Measurements from ENCODE around the gene DOK6.

The DOK6 gene

GRCh38 chr18:69469444-69469919 is 68.8 kb downstream of the DOK6 start:
- in situ Hi-C loops (cut with MboI; ENCODE audit: low pct_unique_long_range_greater_than_20kb, low sequenced_read_pairs, unreplicated experiment) = no loop called here
- peak; percentile 32 for TF ChIP-seq CTCF (IDR thresholded peaks at IDR 0.05; ENCODE audit: extremely low read depth, insufficient read depth, missing control alignments)
- peak; percentile 20 for DNase-seq (ENCODE audit: low spot score)

- in situ Hi-C loops (cut with MboI; ENCODE audit: low pct_unique_long_range_greater_than_20kb, low sequenced_read_pairs, unreplicated experiment) = no loop called here
- DNase-seq (ENCODE audit: low spot score) = no peak
- TF ChIP-seq CTCF (IDR thresholded peaks at IDR 0.05; ENCODE audit: extremely low read depth, insufficient read depth, missing control alignments) = no peak
These were observed 79.8 kb downstream of the DOK6 start for GRCh38 chr18:69480460-69480859.

GRCh38 chr18:69483574-69483973 is 82.9 kb downstream of the DOK6 start:
- no peak for DNase-seq (ENCODE audit: low spot score)
- TF ChIP-seq CTCF (IDR thresholded peaks at IDR 0.05; ENCODE audit: extremely low read depth, insufficient read depth, missing control alignments) = no peak
- in situ Hi-C loops (cut with MboI; ENCODE audit: low pct_unique_long_range_greater_than_20kb, low sequenced_read_pairs, unreplicated experiment) = no loop called here

- in situ Hi-C loops (cut with MboI; ENCODE audit: low pct_unique_long_range_greater_than_20kb, low sequenced_read_pairs, unreplicated experiment) = no loop called here
- TF ChIP-seq CTCF (IDR thresholded peaks at IDR 0.05; ENCODE audit: extremely low read depth, insufficient read depth, missing control alignments) = no peak
- DNase-seq (ENCODE audit: low spot score) = no peak
These were observed 84.2 kb downstream of the DOK6 start for GRCh38 chr18:69484699-69485396.

- DNase-seq (ENCODE audit: low spot score) = no peak
- in situ Hi-C loops (cut with MboI; ENCODE audit: low pct_unique_long_range_greater_than_20kb, low sequenced_read_pairs, unreplicated experiment) = no loop called here
- TF ChIP-seq CTCF (IDR thresholded peaks at IDR 0.05; ENCODE audit: extremely low read depth, insufficient read depth, missing control alignments) = no peak
These were observed 87.1 kb downstream of the DOK6 start for GRCh38 chr18:69487488-69488394.

- TF ChIP-seq CTCF (IDR thresholded peaks at IDR 0.05; ENCODE audit: extremely low read depth, insufficient read depth, missing control alignments) = no peak
- DNase-seq (ENCODE audit: low spot score) = no peak
- in situ Hi-C loops (cut with MboI; ENCODE audit: low pct_unique_long_range_greater_than_20kb, low sequenced_read_pairs, unreplicated experiment) = no loop called here
These were observed 89.4 kb downstream of the DOK6 start for GRCh38 chr18:69490072-69490471.

All from GM13977 (cell line).